DMS53 (cell line): ENCODE measurements around the gene PAX8.
A peak's percentile ranks its signal among the peaks of the same experiment; 100 is the strongest.

Source experiments
- DNase-seq: peaks from one replicate; lab custom pipeline; 2025; lab: John Stamatoyannopoulos, UW

PAX8 gene

DNA sequence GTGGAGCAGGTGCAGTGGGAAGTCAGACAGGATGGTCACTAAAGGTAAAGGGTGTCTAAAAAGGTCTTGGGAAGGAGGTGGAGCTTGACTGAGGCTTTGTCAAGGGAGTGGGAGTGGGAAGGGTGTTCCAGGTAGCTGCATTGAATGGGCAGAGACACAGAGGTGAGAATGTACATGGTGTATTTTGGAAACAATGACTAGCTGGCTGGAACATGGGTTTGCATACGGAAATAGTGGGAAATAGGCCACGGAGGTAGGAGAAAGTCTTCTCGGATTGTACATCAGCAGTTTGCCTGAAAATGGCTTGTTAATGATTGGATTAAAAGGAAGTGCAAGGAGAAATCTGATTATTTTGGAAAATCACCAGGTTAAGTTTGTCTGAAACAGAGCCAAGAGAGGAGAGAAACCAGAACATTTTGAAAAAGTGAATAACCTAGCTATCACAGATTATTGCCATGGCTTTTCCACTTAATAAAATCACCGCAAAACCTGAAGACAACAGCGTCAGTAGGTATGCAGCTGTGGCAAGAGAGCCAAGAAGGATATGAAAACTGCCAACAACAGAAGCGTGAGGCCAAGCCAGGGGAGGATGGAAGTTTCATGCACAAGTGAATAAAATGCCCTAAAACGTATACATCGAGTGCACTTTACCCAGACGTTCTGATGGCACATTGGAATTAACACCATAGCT is 13.9 kb downstream of the PAX8 start:
- no peak for DNase-seq

DNA sequence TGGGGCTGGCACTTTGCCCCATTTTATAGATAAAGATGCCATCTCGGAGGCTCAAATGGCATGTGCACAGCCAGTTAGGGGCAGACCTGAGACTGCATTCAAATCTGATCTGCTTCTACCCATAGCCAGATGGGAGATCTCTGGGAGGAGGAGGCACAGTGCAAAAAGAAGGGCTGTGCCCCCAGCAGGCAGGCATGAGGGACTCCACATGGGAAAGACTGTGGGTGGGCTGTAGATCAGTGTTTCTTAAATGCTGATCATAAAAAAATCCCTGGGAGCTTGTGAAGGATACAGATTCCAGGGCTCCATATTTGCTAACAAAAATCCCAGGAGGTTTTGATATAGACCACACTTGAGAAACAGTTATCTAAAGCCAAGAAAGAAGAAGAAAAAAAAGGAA is 15.2 kb downstream of the PAX8 start:
- DNase-seq, result no peak

DNA sequence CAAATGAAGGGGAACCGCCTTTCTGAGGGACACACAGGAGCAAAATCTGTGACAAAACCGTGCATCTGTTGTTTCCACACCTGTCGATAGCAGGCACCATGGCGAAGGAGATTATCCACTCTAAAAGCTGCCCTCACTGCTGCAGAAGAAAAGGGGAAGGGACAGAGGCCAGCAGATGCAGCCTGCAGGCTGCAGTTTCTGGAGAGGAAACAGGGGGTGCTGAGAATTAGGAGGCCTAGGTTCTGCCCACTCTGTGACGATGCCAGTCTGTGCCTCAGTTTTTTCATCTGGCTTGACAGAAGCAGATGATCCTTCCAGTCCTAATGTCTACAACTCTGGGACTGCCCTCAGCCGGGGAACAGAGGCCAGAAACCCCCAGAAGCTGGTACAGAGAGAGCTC is 17.7 kb downstream of the PAX8 start:
- no peak for DNase-seq

DNA sequence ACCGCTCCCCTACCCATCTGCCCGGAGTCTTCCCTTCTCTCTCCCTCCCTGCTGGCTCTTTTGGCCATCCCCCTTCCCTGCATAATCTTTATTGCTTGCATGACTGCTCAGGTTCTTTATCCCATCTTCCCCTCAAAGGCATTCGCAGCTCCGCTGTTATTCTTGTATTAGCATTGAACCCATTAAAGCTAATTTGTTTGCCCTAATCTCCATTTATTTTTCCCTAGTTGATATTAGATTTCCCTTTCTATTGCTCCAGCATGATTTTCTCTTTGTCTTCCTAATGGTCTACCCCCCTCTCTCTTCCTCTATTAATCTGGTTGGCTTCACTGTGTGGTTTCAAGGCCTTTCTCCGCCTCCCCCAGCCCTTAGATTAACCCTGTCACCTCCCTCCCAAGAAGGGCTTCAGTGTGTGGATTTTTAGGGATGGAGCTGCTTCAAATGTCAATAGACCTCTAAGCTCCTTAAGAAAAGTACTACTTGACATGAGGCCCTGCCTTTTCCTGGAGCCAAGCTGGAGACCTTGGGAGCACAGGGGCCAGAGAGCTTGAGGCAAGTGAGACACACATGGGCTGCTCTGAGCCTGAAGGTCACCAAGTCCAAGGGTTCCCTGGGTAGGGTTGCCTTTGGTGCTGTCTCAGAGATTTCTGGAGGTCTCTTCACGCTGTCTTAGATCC is 20.1 kb downstream of the PAX8 start:
- no peak for DNase-seq

DNA sequence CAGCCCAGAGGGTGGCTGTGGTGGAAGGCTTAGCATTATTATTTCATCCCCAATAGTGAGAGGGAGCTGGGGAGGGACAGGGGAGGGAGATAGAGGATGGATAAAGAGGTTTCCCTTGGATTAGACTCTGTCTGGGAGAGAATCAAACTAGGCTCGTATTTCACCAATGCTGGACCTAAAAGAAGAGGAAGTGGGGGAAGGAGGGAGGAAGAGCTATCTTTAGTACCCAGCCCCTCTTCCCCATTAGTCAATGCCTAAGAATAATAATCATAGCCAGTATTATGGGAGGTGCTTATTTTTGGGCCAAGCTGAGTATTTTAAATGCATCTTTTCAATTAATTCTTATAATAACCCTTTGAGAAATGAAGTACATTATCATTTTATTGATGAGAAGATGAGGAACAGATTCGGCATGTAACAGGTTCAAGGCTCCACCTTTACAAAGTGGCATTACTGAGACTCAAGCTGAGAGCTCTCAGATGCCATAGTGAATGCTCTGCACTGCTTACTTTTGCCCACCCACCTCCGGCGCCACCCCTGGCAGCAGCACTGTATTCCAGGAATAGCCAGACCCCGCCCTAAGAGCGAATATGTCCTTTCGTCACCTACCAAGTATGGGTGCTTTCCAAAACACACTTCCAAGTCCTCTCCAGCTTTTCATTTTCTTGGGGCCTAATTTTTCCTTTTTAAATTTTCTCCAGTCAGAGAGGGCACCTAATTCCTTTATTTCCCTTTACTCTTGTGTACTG is 21.0 kb downstream of the PAX8 start:
- DNase-seq, result no peak

DNA sequence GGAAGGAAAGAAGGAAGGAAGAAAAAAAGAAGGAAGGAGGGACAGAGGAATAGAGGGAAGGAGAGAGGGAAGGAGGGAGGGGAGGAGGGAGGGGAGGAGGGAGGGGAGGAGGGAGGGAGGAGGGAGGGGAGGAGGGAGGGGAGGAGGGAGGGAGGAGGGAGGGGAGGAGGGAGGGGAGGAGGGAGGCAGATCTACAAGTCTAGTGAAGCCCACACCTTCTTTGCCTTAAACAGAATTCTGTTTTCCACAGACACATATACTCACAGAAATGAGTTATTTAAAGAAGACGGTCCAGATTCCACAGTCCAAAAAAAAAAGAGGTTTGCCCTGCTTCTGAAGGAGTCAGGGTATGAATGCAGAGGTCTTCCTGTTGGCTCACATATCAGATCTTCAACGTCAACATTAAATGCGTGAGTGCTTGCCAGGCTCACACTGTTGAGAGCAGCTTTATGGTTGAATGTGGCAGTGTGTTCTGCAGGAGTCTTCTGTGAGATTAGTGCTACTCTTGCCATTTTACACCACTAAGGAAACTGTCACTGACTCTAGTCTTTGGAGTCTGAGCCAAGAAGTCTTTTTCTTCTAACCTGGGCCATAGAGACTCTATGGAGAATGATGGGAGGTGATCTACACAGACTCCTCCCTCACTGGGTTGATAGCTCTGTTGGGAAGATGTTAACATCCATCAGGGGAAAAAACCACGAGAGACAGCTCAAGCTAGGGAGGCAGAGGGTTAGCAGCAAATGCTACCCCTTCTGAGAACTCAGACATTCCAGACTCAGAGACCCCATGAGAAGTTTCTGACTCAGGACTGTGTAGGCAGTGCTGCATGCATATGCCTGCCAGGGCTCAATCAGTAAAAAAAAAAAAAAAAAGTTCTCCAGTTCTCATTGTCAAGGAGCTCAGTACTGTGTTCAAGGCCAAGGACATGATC is 23.3 kb downstream of the PAX8 start:
- no peak for DNase-seq

DNA sequence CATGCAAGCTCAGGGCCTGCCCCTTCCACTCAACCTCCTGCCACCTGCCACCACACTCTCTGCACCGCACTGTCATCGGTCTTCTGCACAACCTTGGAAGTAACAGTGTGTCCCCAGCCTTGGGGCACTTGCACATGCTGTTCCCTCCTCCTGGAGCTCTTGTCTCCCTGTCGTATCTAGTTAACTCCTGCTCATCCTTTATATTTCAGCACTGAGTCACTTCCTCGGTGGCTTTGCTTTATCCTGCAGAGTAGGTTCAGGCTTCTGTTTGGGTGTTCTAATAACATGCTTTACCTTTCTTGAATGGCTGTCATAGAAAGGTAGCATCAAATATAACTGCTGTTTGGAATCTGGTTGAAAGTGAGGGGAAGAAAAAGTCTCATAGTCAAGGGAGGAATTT is 25.3 kb downstream of the PAX8 start:
- no peak for DNase-seq

DNA sequence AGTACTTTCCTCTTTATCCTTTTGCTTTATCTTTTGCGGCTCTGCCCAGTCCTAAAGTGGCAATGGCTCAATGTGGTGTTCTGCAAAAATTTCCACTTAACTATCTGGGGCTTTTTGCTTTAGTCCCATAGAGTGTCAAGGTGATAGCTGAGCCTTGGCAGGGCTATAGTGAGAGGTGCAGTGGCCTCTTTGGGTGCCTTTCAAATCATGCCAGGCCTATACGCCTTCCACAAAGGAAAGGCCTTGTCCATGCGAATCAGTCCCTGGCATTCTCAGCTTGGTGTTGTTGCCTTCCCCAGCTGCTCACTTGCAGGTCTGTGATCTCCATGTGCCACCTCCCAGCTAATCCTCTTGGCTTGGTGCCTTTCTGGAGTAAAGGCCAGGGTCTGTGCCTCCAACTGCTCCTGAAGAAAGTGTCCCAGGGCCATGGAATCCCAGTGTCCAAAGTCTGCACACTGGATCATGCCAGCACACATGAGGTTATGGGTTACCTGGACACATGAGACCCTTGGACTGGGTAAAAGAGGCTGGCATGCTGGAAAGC is 26.6 kb downstream of the PAX8 start:
- DNase-seq, result no peak

DNA sequence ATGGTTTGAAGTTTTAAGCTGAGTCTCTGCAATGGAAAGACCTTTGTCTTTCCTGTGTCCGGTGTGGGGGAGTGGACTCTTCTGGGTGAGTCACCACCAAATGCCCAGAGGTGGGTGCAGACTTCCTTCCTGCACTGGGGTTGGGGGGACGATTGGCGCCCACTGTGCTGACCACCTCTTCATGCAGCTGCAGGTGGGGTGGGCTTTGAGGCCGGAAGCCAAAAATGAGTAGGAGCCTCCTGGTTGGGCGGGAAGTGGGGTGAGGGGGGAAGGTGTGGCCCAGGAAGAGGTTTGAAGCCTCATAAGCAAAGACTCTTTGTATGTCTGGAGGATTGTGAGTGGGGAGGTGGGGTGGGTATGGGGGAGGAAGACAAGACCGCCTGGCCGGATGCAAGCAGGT is 27.6 kb downstream of the PAX8 start:
- DNase-seq, result no peak

DNA sequence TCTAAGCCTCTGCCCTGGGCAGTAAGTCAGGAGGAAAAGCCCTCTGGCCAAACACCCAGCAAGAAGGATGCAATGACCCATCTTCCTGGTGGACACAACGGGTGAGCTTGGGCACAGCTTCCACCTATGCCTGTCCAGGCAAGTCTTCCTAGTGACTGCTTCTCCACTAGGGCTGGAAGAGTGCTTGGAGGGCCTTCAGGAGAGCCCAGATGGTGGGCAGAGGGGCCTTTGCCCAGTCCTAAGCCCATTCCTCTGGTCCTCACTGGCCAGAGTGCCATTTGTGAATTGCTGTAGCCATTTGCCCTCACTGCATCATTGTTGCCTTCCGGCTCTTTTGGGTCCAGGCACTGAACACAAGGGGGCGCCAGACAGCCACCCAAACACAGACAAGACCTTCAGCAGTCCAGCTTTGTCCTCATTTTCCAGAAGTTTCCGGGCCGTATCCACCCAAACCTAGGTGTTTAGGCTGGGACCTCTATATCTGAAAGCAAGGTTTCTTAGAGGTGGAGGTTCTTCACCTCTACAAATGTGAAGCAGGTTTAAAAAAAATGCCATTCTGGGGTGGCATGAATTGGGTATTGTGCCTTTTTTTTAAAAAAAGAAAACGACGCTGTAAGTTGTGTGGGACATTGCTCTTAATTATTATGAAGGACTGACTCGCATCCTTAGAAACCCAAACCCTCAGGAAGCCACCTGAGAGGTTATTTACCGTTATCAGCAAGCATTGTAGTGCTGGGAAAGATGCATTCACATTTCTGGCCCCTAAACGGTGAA is 29.5 kb downstream of the PAX8 start:
- peak; percentile 88 for DNase-seq

DNA sequence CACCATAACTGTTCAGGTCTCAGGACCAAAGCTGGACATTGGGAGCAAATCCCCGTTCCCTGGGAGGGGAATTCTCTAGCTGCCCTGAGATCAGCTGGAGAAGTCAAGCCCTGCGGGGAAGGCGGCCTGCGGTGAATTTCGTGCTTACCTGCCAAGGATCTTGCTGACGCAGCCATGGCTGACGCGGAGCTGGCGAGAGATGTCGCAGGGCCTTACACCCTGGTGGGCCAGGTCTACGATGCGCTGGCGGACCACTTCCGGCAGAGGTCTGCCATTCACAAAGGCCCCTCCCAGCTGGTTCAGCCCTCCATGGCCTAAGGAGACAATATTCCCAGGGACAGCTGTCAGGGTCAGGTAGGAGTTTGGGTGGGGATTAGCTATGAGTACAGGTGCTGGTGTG is 32.1 kb downstream of the PAX8 start:
- no peak for DNase-seq

DNA sequence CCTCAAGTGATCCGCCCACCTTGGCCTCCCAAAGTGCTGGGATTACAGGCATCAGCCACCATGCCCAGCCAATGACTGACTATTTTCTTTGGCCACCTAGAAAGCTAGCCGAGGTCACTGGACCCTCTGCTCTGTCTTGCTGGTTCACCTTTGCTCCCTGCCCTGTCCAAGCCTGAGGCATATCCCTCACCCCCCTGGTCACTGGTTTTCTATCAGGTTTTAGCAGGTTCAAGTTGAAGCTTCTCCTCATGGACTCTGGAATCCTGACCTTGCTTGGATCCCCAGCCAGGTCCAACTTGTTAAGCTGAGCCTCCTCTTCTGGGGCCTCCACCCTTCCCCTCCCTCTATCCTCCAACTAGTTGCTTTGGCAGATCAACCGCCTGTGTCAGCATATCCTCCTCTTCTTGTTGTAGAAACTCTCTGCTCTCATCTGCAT is 33.4 kb downstream of the PAX8 start:
- no peak for DNase-seq

DNA sequence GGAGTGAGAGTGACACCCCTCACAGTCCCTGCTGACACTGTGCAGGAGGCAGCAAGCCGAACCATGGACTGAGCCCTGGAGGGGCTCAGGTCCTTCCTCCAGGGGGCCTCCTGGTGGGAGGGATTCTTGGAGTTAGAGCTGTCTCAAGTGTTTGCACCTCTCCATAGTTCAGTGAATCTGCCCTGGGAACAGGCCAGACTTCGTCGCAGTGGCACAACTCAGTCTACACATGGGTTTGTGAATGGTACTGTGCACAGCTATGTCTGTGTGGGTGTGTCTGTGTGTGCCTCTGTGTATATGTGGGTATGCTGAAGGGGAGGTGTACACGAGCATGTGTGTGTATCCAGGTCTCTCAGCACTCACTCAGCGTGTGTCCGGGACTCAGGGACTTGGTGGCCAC is 36.4 kb downstream of the PAX8 start:
- no peak for DNase-seq

DNA sequence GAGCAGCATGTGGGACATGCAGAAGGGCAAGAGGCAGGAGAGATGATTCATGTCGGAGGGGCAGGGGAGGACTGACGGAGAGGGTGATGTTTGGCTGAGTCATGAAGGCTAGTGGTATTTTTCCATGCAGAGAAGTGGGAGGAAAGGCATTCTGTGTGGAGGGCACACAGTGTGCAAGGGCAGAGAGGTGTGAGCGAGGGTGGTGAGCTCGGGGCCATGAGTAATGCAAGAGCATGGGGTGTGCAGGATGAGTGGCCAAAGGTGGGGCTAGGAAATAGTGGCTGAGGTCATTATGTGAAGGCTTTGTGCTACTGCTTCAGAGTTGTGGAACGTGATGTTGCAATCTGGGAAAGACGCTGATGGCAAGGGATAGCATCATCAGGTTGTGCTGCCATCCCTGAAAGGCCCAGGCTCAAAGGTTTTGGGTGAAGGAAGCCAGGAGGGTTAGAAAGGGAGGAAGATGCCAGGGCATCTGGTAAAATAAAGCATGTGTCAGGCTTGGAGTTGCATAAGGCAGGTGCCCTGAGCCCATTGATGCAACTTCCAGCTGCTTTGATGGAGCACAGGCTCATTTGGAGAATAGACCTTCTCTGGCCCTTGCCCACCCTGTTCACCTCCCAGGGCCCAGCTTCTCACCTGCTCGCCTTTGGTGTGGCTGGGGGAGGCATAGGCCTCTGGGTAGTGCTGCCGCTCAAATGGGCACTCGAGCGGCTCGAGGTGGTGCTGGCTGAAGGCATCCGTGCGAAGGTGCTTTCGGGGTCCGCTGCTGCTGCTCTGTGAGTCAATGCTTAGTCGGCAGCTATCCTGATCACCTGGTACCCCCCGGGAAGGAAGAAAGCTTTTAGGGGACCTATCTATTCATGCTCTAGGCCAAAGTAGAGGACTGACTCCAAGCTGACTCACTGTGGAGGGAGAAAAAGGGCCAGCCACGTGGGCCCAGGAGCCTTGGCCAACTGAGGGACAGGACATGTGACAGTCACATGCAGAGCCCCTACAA is 37.5 kb downstream of the PAX8 start:
- peak; percentile 87 for DNase-seq

DNA sequence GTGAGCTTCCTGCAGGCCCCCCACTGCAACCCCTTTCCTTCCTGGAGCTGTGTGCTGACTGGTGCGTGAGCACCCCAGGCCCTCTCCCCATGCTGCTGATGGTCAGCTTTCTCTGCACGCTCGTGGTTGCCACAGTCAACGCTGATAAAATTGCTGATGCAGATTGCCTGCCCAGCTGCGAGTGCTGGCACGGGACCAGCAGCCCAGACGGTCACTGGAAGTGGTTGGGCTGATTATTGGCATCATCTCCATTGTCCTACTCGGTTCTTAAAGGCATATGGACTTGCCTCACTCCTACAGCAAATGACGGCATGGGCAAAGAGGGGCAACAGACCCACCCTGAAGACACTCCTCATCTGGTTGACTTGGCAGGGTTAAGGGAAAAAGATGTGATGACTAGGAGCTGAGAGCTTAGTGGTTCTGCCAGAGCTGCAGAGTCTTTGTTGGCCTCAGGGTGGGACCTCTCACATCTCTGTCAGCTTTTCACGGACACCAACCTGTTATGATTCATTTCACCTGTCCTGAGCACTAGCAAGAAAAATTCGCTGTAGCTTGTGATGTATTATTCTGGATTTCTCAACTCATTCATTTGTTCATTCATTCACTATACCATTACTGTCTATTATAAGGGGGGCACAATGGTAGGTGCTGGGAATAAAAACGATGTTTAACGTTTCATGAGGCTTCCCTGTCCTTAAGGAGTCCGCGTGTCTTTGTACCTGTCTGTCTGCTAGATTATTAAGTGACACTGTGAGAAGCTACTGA is 38.4 kb downstream of the PAX8 start:
- DNase-seq, result peak; percentile 83

DNA sequence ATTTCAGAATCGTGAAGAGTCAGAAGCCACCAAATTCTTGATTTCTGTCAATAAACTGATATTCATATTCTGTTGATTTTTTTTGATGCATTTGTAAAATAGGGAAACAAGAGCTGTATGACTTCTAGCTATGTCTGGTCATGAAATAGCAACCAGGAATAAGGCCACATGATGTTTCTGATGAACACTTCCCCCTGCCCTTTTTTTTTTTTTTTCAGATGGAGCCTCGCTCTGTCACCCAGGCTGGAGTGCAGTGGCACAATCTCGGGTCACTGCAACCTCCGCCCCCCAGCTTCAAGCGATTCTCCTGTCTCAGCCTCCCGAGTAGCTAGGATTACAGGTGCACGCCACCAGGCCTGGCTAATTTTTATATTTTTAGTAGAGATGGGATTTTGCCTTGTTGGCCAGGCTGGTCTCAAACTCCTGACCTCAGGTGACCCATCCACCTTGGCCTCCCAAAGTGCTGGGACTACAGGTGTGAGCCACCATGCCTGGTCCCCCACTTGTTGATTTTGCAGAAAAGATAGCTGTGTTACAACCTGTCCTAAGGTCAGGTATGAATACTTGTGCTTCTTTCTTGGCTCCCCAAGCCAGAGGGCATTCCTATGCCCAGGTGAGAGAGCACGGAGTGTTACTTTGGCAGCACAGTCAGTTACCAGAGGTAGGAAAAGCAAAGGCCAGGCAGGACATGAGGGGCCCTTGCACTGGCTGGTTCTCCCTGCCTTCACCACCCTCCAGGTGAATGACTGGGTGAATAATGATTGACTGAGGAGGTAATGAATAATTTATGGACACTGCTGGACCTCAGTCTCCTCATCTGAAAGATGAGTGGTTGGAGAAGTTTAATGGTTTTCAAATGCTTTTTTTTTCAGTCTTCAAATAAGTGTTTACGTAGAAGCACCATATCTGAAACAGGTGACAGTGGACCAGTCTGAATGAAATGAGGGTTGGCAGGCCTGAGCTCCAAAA is 39.6 kb downstream of the PAX8 start:
- no peak for DNase-seq

DNA sequence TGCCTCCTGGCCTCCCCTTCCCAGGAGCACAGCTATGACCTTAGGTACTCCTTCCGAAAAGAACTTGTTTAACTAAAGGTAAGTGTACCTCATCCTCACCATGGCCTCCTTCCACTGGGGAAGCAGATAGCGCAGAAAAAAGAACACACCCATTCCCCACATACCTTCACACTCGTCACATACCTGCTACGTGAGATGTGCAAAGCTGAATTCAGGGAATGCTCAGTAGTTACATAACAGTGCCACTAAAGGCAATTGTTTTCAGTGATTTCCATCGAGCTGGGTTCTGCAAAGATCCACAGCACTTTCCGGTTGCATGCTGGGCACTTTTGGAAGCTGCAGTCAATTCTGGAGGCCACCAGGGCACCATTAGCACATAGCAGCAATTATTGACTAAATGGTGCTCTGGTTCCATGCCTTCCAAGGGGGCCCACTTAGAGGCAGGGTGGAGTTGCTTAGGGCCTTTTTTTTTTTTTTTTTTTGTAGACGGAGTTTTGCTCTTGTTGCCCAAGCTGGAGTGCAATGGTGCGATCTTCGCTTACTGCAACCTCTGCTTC is 41.0 kb downstream of the PAX8 start:
- no peak for DNase-seq
